Measurements from ENCODE around the gene NOX3. TPM values are rescaled to one million over a fixed set of nuclear protein-coding genes. Genes with fewer than 3 reads are reported as not detected.

NOX3 gene
- total RNA-seq, 1 experiment from 2014 or later, result not detected

GRCh38 chr6:155434096-155434495 is 21.5 kb downstream of the NOX3 start:
- no peak for DNase-seq
- H2AK5ac ChIP-seq (ENCODE audit: insufficient read length, low read length), result no peak overlapping the region

More at GRCh38 chr6:155434096-155434495, 21.5 kb downstream of the NOX3 start:
- H3K14ac ChIP-seq (ENCODE audit: insufficient read depth, low read length), result no peak overlapping the region
- no peak overlapping the region for H3K23ac ChIP-seq (ENCODE audit: insufficient read length, low read depth, low read length)
- H3K56ac ChIP-seq (ENCODE audit: insufficient read length, low read depth, low read length), result no peak overlapping the region
- Mint-ChIP-seq H3K27ac (no peak overlapping the region; a peak in 1 of 7 replicates), H3K9me3 (no peaks in the 10 kb centered on the region), H3K4me3 (no peak overlapping the region), H3K4me1 (no peaks in the 10 kb centered on the region; a peak in 1 of 4 replicates), H3K27me3 (ENCODE audit: low read depth) (peaks cover 2% of the 10 kb centered on the region; the same call in 1 of the 2 replicates), H3K36me3 (ENCODE audit: insufficient read depth in 1 of 3, low read depth in 3 of 3) (no peaks in the 10 kb centered on the region)
- no peaks in the 10 kb centered on the region for H3K79me1 ChIP-seq (ENCODE audit: insufficient read depth, low read depth, low read length, poor library complexity, severe bottlenecking)
- H3K27me3 ChIP-seq (ENCODE audit: insufficient read depth, low read length), result no peaks in the 10 kb centered on the region
- H4K20me1 ChIP-seq (ENCODE audit: control insufficient read depth, insufficient read depth, insufficient read length), result no peaks in the 10 kb centered on the region
- no peak overlapping the region for H4K5ac ChIP-seq (ENCODE audit: insufficient read length, low read depth, low read length)
- H3K4me1 ChIP-seq (ENCODE audit: insufficient read depth, low read length), result no peaks in the 10 kb centered on the region
- WGBS (ENCODE audit: extremely low coverage, insufficient read length, low lambda C conversion rate), result no CpG with 5 or more reads among the region's 8 CpGs
- H3K27ac ChIP-seq (ENCODE audit: insufficient read length, low read depth, low read length), result no peak overlapping the region
- H3K9me3 ChIP-seq (ENCODE audit: control insufficient read depth, low read depth, low read length), result no peaks in the 10 kb centered on the region
- no peak overlapping the region for H3K9ac ChIP-seq (ENCODE audit: extremely low read depth, insufficient read length, low read length)
- H3T11ph ChIP-seq (ENCODE audit: low read length), result no peak overlapping the region
- no peaks in the 10 kb centered on the region for H3K23me2 ChIP-seq (ENCODE audit: insufficient read length, low read depth, low read length, poor library complexity, severe bottlenecking)
- no peak overlapping the region for H3K4me2 ChIP-seq (ENCODE audit: insufficient read depth, insufficient read length, low read length)
- H2BK20ac ChIP-seq (ENCODE audit: low read depth, low read length, poor library complexity, severe bottlenecking), result no peak overlapping the region
- TF ChIP-seq CTCF (conservative IDR thresholded peaks at IDR 0.05), result no peak
- no peak overlapping the region for H4K8ac ChIP-seq (replicated peaks; ENCODE audit: insufficient read length, low read depth, low read length)
- no peak overlapping the region for H2BK5ac ChIP-seq (ENCODE audit: insufficient read length, low read length)
- no peak overlapping the region for H4K91ac ChIP-seq (ENCODE audit: insufficient read length, low read depth, low read length)
- H3K18ac ChIP-seq (ENCODE audit: insufficient read length, low read depth, low read length), result no peak overlapping the region
- no peaks in the 10 kb centered on the region for H3K79me2 ChIP-seq (ENCODE audit: insufficient read depth, low read length)
- H2AFZ ChIP-seq (ENCODE audit: low read length), result no peak overlapping the region
- H2BK12ac ChIP-seq (ENCODE audit: insufficient read length, low read depth, low read length), result no peak overlapping the region
- H2BK15ac ChIP-seq (ENCODE audit: low read depth, low read length), result no peak overlapping the region
- H2BK120ac ChIP-seq (ENCODE audit: low read depth, low read length, poor library complexity, severe bottlenecking), result no peak overlapping the region
- H3K4ac ChIP-seq (ENCODE audit: low read depth, low read length), result no peak overlapping the region
